Stimulated activated CD4-positive, alpha-beta T cell treated with anti-CD3 and anti-CD28 coated beads, Interleukin-4, amount 100 ng/mL, for 4 hours (primary cell): ENCODE results near the gene AOPEP.

Experiments
- DNase-seq, 2 experiments: peaks; one replicate each; pipeline ENCODE4 v3.0.0-alpha.2; 2020

Gene AOPEP

GRCh38 chr9:95074632-95075031 is 348.1 kb downstream of the AOPEP start:
- DNase-seq = no peak

- DNase-seq = no peak
Observed at GRCh38 chr9:95075700-95076099, 349.2 kb downstream of the AOPEP start.

- DNase-seq = no peak
Observed at GRCh38 chr9:95076696-95077052, 350.2 kb downstream of the AOPEP start.

- no peak for DNase-seq
Observed at GRCh38 chr9:95077053-95077765, 350.7 kb downstream of the AOPEP start.

- no peak for DNase-seq
Observed at GRCh38 chr9:95077766-95078370, 351.4 kb downstream of the AOPEP start.

GRCh38 chr9:95078511-95078910 is 352.0 kb downstream of the AOPEP start:
- no peak for DNase-seq

- DNase-seq = no peak
Observed at GRCh38 chr9:95078939-95079338, 352.4 kb downstream of the AOPEP start.

GRCh38 chr9:95079461-95079860 is 353.0 kb downstream of the AOPEP start:
- DNase-seq = no peak

- DNase-seq = no peak
Observed at GRCh38 chr9:95080961-95081647, 354.6 kb downstream of the AOPEP start.

- no peak for DNase-seq
Observed at GRCh38 chr9:95081998-95082397, 355.5 kb downstream of the AOPEP start.

- no peak for DNase-seq
Observed at GRCh38 chr9:95082401-95083084, 356.0 kb downstream of the AOPEP start.

GRCh38 chr9:95083086-95083768 is 356.7 kb downstream of the AOPEP start:
- DNase-seq = no peak

GRCh38 chr9:95084254-95084934 is 357.9 kb downstream of the AOPEP start:
- no peak for DNase-seq

GRCh38 chr9:95085036-95085770 is 358.7 kb downstream of the AOPEP start:
- DNase-seq = no peak

GRCh38 chr9:95085861-95086563 is 359.5 kb downstream of the AOPEP start:
- DNase-seq = no peak

- no peak for DNase-seq
Observed at GRCh38 chr9:95086564-95086955, 360.1 kb downstream of the AOPEP start.

GRCh38 chr9:95087659-95088242 is 361.3 kb downstream of the AOPEP start:
- DNase-seq = no peak

GRCh38 chr9:95088421-95089161 is 362.1 kb downstream of the AOPEP start:
- no peak for DNase-seq

- DNase-seq = no peak
Observed at GRCh38 chr9:95089257-95090022, 362.9 kb downstream of the AOPEP start.
